Measurements from ENCODE around the gene PHF11.

DNA sequence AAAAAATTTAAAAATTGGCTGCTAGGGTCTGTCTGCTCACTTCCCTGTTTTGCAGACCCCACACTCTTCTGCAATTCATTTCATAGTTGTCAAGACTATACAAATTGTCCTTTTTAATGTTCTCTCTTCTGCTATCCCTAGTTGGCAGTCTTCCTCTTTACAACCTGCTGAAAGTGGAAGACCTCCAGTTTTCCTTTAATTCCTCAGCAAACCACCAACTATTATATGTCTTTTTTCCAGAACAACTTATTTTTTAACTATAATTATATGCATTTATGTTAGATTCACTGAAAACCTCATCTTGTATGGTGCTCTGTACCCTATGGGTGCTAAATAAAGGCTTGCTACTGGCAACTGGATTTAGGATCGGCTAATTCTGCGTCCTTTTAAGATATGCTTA is 1.1 kb upstream of the PHF11 start:
- no peak for TF ChIP-seq POLR2A (IDR thresholded peaks at IDR 0.05; ENCODE audit: low read depth, low read length)
- TF ChIP-seq POLR2AphosphoS5 (IDR thresholded peaks at IDR 0.05; ENCODE audit: insufficient read depth, low read depth, low read length): no peak
- no peak for TF ChIP-seq MYC (IDR thresholded peaks at IDR 0.05; ENCODE audit: low read depth, low read length)

All from endothelial cell of umbilical vein (primary cell).